OCI-M2 (cell line): ENCODE data around the gene NUP98.
"Not testable (repeated sequence)": the region's sequence is repeated elsewhere in the genome, so short reads cannot be mapped to it uniquely, and the experiment has no call there.

Source experiments
- DNase-seq: peaks from one replicate; lab custom pipeline; 2025; ENCODE audit not compliant: unreplicated experiment; lab: John Stamatoyannopoulos, UW

The NUP98 gene

GRCh38 chr11:3802011-3802790, 4.8 kb upstream of the NUP98 start:
- DNase-seq, result no peak

DNA sequence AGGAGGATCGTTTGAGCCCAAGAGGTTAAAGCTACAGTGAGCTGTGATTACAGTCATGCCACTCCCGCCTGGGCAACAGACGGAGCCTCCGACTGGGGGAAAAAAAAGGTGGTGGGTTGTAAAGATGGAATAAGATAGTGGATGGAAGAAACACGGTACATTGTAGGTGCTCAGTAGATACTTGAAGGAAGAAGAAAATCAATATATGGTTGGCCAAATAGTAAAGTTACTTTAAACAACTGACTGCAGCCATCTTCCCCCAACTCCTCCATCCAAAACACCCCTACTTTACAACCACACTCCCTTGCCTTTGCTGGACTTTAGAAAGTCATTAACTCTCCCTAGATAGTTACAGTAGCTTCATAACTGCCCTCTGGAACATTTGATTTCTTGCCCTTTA, 2.5 kb upstream of the NUP98 start:
- DNase-seq, result no peak

DNA sequence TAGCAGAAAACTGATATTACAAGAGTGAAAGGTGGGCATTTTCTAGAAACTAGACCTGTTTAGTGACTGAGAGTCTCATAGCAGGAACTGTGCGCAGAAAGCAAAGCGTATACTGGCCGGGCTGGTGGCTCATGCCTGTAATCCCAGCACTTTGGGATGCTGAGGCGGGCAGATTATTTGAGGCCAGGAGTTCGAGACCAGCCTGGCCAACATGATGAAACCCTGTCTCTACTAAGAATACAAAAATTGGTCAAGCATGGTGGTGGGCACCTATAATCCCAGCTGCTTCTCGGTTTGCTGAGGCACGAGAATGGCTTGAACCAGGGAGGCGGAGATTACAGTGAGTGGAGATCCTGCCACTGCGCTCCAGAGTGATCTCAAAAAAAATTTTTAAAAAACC, 1.8 kb upstream of the NUP98 start:
- DNase-seq, result no peak

GRCh38 chr11:3796801-3797328, 489 bp downstream of the NUP98 start:
- DNase-seq, result no peak

DNA sequence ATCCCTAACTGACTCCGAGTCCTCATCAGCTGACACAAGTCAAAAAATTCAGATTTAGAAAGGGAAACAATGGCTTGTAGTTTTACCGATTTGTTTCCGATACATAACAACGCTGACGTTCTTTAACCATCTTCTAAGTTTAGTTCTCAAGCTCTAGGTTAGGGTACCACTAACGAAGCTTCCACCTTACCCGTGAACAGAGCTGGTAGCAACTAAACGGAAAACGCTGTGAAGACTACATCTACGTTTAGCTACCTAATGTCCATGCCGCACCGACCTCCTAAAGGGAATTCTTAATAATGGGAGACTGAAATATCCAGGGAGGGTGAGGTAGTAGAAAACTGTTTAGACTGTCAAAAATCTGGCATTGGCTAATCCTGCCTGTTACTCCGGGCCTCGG, 1.0 kb downstream of the NUP98 start:
- DNase-seq, result no peak

DNA sequence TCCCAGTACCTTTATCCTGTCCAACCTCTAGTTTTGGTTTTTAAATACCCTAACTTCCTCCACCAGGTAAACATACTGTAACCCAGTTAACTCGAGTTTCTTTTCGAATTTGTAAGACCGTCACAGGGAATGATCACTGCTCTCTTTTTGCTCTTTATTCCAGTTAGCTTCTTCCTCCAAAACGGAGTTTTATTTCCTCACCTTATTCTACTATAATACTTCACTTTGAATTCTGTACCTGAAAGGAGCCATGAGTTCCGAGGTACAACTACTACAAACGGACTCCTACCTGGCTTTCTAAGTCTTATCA, 1.4 kb downstream of the NUP98 start:
- no peak for DNase-seq

- DNase-seq, result no peak
These were observed 2.0 kb downstream of the NUP98 start for GRCh38 chr11:3795131-3796001.

DNA sequence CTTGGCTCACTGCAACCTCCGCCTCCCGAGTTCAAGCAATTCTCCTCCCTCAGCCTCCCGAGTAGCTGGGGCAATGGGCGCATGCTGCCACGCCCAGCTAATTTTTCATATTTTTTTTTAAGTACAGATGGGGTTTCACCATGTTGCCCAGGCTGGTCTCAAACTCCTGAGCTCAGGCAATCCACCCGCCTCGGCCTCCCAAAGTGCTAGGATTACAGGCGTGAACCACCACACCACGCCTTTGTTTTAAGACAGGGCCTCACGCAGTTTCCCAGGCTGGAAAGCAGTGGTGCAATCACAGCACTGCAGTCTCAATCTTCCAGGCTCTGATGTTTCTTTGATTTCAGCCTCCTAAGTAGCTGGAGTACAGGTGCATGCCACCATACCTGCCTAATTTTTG, 3.0 kb downstream of the NUP98 start:
- DNase-seq, result not testable (repeated sequence)

DNA sequence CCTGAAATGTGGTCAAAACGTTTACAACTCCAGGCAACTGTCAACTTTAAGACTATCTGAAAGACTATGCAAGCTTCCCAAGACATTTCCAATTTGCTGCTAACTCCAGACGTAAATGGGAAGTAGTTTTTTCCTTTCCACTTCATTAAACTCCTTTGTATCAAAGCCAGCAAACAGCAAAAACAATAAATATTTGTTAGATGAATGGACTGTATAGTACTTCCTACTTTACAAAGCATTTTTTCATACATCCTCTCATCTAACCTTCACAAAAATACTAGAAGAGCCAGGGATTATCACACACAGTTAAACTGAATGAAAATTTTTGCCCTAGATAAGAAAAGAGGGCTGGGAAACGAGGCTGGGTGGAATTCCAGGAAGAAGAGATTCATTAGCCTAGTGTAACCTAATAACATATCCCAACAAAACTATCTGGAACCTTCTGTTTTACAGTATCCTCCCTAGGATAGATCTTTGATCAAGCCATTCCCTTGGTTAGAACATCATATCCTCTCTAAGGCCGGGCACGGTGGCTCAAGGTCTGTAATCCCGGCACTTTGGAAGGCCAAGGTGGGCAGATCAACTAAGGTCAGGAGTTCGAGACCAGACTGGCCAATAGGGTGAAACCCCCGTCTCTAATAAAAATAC, 10.4 kb downstream of the NUP98 start:
- DNase-seq, result no peak

- no peak for DNase-seq
These were observed 13.7 kb downstream of the NUP98 start for GRCh38 chr11:3783611-3784010.

DNA sequence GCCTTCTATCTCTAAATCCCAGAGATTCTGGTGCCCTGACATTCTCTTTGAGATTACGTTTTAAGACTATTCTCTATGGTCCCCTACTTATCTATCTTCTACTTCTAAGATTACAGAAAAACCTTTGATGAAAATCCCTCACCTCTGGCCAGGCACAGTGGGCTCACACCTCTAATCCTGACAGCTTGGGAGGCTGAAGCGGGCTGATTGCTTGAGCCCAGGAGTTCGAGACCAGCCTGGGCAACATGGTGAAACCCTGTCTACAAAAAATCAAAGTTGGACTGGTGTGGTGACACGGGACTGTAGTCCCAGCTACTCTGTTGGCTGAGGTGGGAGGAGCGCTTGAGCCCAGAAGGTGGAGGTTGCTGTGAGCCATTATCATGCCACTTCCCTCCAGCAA, 14.4 kb downstream of the NUP98 start:
- no peak for DNase-seq

GRCh38 chr11:3781423-3781822, 15.9 kb downstream of the NUP98 start:
- no peak for DNase-seq

DNA sequence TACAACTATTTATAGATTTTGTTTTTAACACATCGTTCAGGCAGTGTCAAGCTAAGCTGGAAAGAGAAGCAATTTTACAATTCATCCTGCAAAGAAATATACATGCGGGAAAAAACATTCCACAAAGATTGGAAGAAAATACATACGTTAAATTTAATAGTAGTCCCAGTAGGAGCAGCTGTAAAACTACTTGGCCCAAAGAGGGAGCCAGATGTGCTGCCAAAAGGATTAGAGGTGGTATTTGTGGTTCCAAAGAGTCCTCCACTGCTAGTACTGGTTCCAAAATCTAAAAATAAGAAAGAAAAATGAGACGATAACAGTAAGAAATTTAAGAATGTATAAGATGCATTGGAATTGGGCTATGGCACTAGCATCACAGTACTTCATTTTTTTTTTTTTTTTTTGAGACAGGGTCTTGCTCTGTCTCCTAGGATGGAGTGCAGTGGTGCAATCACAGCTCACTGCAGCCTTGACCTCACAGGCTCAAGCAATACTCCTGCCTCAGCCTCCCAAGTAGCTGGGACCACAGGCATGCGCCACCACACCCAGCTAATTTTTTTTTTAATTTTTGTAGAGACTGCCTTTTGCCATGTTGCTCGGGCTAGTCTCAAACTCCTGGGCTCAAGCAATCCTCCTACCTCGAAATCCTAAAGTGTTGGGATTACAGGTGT, 21.5 kb downstream of the NUP98 start:
- DNase-seq, result no peak

- no peak for DNase-seq
These were observed 24.2 kb downstream of the NUP98 start for GRCh38 chr11:3773180-3773579.

DNA sequence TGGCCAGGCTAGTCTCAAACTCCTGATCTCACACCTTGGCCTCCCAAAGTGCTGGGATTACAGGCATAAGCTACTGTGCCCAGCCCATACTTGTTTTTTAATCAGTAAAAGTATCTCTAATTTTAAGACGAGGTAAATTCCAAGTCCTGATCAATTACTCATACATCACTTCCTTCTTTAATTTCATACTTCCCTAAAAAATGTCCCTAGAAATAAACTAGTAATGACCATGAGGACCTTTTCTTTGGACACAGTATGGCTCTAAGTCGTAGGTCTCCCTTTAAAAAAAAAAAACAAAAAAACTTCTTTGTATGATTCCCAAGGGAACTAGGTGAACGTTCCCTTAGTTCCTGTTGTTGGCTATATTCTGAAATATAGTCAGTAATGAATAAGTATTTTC, 29.8 kb downstream of the NUP98 start:
- DNase-seq, result no peak

DNA sequence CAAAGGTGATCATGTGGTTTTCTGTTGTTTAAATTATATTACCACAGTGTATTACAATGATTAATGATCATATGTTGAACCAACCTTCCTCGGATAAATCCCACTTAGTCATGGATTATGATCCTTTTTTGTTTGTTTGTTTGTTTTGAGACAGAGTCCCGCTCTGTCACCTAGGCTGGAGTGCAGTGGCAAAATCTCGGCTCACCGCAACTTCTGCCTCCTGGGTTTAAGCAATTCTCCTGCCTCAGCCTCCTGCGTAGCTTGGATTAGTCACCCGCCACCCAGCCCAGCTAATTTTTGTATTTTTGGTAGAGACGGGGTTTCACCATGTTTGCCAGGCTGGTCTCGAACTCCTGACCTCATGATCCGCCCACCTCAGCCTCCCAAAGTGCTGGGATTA, 30.5 kb downstream of the NUP98 start:
- not testable (repeated sequence) for DNase-seq

- DNase-seq, result no peak
These were observed 33.1 kb downstream of the NUP98 start for GRCh38 chr11:3764266-3764665.

GRCh38 chr11:3755151-3755550, 42.2 kb downstream of the NUP98 start:
- DNase-seq, result no peak

- no peak for DNase-seq
These were observed 44.2 kb downstream of the NUP98 start for GRCh38 chr11:3753110-3753509.

DNA sequence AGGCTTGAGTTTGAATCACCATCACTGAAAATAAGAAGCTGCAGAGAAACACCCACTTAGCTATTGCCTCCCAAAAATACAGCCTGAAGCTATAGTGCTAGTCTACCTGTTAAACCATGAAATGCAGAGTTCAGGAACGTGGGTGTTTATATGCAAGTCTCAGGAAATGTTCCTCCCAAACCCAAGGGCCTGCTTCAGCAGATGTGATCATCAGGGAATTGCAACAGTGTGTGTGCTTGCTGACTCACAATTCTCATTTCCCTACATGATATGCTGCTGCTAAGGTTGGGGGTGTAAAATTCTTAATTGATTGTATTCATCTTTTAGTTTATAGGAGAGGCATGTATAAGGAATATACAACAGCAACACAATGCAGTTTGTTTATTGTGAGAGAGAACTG, 49.6 kb downstream of the NUP98 start:
- DNase-seq, result no peak

- DNase-seq, result no peak
These were observed 52.2 kb downstream of the NUP98 start for GRCh38 chr11:3745161-3745560.
